Measurements from ENCODE around the gene IL12B. TPM values are rescaled to one million over a fixed set of nuclear protein-coding genes. Genes with fewer than 3 reads are reported as not detected.

Gene IL12B
- total RNA-seq, 1 donor from 2014 or later, result 0.73 TPM

DNA sequence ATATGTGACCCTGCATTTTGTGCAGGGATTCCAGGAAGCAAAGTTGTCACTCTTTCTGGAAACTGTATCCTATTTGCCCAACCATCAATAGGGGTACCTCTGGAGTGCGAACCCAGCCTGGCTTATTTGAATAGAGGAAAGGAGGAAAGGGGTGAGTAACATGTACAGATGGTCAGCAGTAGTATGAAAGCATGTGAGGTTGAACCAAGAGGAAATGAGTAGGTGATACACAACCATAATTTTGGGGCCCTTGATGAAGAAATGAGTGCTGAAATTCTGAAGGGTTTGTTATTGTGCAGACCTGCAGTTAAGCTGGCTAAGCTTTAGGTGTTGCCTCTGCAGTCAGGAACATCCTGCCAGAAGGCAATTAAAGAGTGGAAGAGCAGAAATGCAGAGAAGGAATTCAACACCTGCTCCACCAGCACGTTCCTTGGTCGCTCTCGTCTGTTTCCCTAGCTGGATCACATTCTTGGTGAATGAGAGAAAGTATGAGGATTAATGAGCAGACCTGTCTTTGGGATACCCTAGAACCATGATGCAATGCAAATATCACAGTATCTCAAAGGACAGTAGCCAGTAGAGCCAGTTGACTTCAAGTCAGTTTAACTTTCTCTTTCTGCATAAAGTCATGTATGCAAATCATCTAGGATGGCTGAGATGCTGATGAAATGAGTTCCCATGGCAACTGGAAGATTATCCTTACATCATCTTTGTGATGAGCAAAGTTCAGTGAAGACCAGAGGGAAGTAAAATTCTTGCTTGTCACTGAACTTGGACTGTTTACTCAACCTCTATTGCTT is 13.2 kb upstream of the IL12B start:
- no peak for DNase-seq
- H3K27ac Mint-ChIP-seq, result peak overlapping the region; percentile 46
- POLR2A ChIA-PET, result no interaction called here
- no peaks in the 10 kb centered on the region for H3K27me3 Mint-ChIP-seq
- intact Hi-C loops (cut with micrococcal nuclease), result no loop called here
- H3K4me3 Mint-ChIP-seq, result no peak overlapping the region
- peaks cover 1% of the 10 kb centered on the region for H3K36me3 Mint-ChIP-seq (ENCODE audit: low read depth)
- peaks cover 10% of the 10 kb centered on the region for H3K9me3 Mint-ChIP-seq
- CTCF ChIA-PET, result interaction anchor here (1.5 kb wide), 1 partner anchor 11 kb away, joined by 3 read pairs; no protein-coding TSS in a partner anchor
- peaks cover 65% of the 10 kb centered on the region for H3K4me1 Mint-ChIP-seq
- peak; percentile 56 for ATAC-seq (ENCODE audit: low read depth)
- TF ChIP-seq CTCF (IDR thresholded peaks at IDR 0.05), result no peak

DNA sequence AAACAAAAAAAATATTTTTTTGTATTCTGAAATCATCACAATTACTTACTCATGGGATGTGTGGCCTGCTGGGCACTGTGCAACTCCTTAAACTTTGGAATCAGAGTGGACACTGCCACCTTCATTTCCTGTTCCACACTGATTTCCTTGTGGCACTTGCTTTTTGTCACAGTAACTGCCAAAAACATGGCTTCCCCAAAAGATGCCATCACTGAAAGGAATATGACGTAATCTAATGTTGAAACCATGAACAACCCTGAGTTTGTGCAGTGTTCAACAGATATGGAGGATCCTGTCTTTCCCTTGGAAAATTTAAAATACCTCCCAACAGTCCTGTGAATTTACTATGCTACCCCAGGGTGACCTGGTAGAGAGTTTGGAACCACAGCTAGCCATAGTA is 12.6 kb upstream of the IL12B start:
- Mint-ChIP-seq H3K36me3 (ENCODE audit: low read depth) (peaks cover 1% of the 10 kb centered on the region), H3K4me3 (no peak overlapping the region), H3K27me3 (no peaks in the 10 kb centered on the region), H3K4me1 (peaks cover 69% of the 10 kb centered on the region), H3K27ac (peak overlapping the region; percentile 46), H3K9me3 (peaks cover 10% of the 10 kb centered on the region)
- DNase-seq (no peak), ATAC-seq (ENCODE audit: low read depth) (no peak)
- no peak for TF ChIP-seq CTCF (IDR thresholded peaks at IDR 0.05)
- ChIA-PET CTCF (interaction anchor here (1.5 kb wide), 1 partner anchor 11 kb away, joined by 3 read pairs; no protein-coding TSS in a partner anchor), POLR2A (no interaction called here)
- intact Hi-C loops (cut with micrococcal nuclease), result no loop called here

- Mint-ChIP-seq H3K4me1 (peaks cover 69% of the 10 kb centered on the region), H3K36me3 (ENCODE audit: low read depth) (peaks cover 1% of the 10 kb centered on the region), H3K27ac (peak overlapping the region; percentile 27), H3K9me3 (peaks cover 10% of the 10 kb centered on the region), H3K4me3 (no peak overlapping the region), H3K27me3 (no peaks in the 10 kb centered on the region)
- ATAC-seq (ENCODE audit: low read depth) (no peak), DNase-seq (no peak)
- CTCF ChIA-PET, result no interaction called here
- no peak for TF ChIP-seq CTCF (IDR thresholded peaks at IDR 0.05)
- intact Hi-C loops (cut with micrococcal nuclease), result no loop called here
- POLR2A ChIA-PET, result no interaction called here
Observed at GRCh38 chr5:159341906-159342310, 11.6 kb upstream of the IL12B start.

GRCh38 chr5:159341145-159341544 is 10.9 kb upstream of the IL12B start:
- ChIA-PET POLR2A (interaction anchor here (1.1 kb wide), 1 partner anchor 13 kb away, joined by 5 read pairs; no protein-coding TSS in a partner anchor), CTCF (no interaction called here)
- Mint-ChIP-seq H3K9me3 (peaks cover 10% of the 10 kb centered on the region), H3K36me3 (ENCODE audit: low read depth) (peaks cover 1% of the 10 kb centered on the region), H3K27ac (peak overlapping the region; percentile 27), H3K4me3 (no peak overlapping the region), H3K27me3 (no peaks in the 10 kb centered on the region), H3K4me1 (peaks cover 76% of the 10 kb centered on the region)
- DNase-seq (no peak), ATAC-seq (ENCODE audit: low read depth) (no peak)
- no peak for TF ChIP-seq CTCF (IDR thresholded peaks at IDR 0.05)
- intact Hi-C loops (cut with micrococcal nuclease), result no loop called here

DNA sequence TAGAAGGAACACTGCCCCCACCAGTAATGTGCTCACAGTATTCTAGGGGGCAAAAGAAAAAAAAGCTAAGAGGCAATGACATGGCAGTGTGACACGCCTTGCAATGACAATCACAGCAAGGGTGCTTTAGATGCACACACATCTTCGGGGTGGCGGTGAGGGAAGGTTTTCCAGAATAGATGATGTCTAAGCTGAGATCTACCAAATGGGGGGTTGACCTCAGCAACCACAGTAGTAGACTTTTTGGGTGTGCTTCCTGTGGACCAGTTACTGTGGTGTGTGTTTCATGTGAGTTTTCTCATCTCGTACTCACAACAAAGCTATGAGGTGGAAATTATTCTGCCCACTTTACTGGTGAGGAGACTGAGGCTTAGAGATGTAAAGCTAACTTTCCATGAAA is 10.2 kb upstream of the IL12B start:
- intact Hi-C loops (cut with micrococcal nuclease), result no loop called here
- POLR2A ChIA-PET, result interaction anchor here (1.1 kb wide), 1 partner anchor 13 kb away, joined by 5 read pairs; no protein-coding TSS in a partner anchor
- H3K4me3 Mint-ChIP-seq, result no peak overlapping the region
- TF ChIP-seq CTCF (IDR thresholded peaks at IDR 0.05), result no peak
- peaks cover 10% of the 10 kb centered on the region for H3K9me3 Mint-ChIP-seq
- peaks cover 76% of the 10 kb centered on the region for H3K4me1 Mint-ChIP-seq
- no peak overlapping the region for H3K27ac Mint-ChIP-seq
- H3K27me3 Mint-ChIP-seq, result no peaks in the 10 kb centered on the region
- ATAC-seq (ENCODE audit: low read depth) (no peak), DNase-seq (no peak)
- peaks cover 1% of the 10 kb centered on the region for H3K36me3 Mint-ChIP-seq (ENCODE audit: low read depth)
- CTCF ChIA-PET, result no interaction called here

All from activated B cell treated with CpG ODN at 0.5 μM for 24 hours (primary cell).